Activated T-cell treated with anti-CD3 and anti-CD28 coated beads, Interleukin-2, amount 50 U/mL, for 48 hours (primary cell): ENCODE data around the gene FMN2.
"Not testable (repeated sequence)": the region's sequence is repeated elsewhere in the genome, so short reads cannot be mapped to it uniquely, and the experiment has no call there.

Source experiments
- DNase-seq, 2 experiments: peaks; one replicate each; pipeline ENCODE4 v3.0.0-alpha.2; 2020

Gene FMN2

DNA sequence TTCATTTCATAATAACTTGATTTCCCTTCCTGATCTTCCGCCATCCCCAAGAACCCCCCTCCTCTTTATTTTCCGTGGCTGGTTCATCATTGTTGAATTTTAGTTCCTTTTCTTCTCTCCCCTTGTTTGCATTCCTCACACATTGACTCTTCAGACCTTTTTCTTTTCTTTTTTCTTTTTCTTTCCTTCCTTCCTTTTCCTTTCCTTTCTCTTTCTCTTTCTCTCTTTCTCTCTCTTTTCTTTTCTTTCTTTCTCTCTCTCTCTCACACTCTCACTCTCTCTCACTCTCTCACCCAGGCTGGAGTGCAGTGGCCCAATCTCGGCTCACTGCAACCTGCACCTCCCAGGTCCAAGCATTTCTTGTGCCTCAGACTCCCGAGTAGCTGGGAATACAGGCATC is 231.3 kb downstream of the FMN2 start:
- DNase-seq = no peak

DNA sequence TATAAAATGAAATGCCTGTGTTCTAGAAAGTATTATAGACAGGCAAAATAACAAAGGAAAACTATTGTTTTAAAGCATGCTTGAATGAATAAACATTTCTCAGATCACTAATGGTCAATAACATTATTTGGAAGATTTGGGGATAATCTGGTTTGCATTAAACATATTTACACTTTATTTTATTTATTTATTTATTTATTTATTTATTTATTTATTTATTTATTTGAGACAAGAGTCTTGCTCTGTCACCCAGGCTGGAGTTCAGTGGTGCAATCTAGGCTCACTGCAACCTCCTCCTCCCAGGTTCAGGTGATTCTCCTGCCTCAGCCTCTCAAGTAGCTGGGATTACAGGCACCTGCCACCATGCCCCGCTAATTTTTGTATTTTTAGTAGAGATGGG is 236.7 kb downstream of the FMN2 start:
- DNase-seq = not testable (repeated sequence)

DNA sequence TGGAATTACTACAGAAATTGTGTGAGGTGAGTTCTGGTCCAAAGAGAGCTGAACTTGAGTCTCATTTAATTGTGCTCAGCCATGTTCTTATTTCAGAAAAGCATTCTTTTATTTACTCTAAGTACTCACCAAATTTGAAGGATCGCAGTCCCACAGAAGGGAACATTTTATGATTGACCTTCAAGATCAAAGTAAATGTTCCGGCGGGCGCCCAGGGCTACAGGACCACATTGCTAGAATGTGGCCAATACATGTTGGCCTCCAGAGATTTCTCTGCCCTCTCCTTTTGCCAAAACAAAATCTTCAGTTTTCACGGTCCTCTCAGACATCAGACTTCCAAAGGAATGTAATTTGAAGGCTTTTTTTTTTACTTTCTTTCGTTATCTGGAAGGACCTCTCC is 237.8 kb downstream of the FMN2 start:
- no peak for DNase-seq

- no peak for DNase-seq
Observed at GRCh38 chr1:240332672-240333071, 241.0 kb downstream of the FMN2 start.

- DNase-seq = no peak
Observed at GRCh38 chr1:240337781-240338180, 246.1 kb downstream of the FMN2 start.

- DNase-seq = no peak
Observed at GRCh38 chr1:240338837-240339236, 247.2 kb downstream of the FMN2 start.

- DNase-seq = no peak
Observed at GRCh38 chr1:240341365-240342250, 249.9 kb downstream of the FMN2 start.

- no peak for DNase-seq
Observed at GRCh38 chr1:240342251-240342625, 250.6 kb downstream of the FMN2 start.

DNA sequence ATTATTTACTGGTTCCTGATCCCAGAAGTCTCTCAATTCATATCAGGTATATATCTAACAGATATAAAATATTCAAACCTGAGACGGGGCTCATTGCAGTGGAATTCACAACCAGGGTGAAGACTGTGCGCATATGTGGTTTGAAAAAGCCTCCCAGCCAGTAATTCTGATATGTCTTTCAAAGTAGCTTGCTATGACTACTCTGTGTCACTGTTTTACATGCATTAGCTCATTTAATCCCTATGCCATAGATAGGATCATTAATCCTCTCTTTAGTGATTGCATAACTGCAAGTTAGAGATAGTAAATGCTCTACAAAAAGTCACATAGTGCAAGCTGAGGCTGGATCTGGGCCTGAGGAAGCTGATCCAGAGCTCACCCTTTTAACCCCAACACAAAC is 251.4 kb downstream of the FMN2 start:
- DNase-seq = no peak

- no peak for DNase-seq
Observed at GRCh38 chr1:240343966-240344365, 252.3 kb downstream of the FMN2 start.

DNA sequence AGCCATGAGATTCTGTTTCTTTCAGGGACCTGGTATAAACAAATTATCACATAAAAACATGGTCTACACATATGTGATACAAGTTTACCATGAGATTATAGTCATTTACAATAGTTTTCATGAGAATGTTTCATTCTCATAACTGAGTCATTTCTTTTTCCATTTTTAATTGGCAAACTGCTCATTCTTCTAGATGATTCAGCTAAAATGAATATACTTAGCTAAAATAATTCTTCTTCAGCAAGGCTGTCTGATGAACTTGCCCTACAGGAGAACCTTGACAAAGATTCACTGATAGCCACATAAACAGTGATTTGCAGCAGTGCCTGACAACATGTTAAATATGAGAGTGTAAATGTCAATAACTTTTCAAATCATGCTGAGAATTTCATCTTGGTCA is 253.2 kb downstream of the FMN2 start:
- no peak for DNase-seq

DNA sequence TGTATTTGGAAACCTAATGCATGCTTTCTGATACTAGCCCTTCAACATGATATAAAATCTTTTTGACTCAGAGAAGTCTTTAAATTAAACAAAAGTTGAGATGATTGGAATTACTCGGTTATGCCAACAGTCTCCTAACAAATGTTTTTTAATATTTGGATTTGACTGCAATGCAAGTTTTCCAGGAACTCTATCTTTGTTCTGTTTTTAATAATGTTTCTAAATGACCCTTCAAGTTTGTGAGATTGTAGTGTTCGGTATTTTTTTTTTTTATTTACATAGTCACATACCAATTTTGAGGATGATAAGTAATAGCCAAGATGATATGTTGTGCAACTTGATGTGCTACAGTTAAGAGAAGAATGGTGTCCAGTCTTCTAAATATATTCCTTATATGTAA is 258.0 kb downstream of the FMN2 start:
- no peak for DNase-seq

DNA sequence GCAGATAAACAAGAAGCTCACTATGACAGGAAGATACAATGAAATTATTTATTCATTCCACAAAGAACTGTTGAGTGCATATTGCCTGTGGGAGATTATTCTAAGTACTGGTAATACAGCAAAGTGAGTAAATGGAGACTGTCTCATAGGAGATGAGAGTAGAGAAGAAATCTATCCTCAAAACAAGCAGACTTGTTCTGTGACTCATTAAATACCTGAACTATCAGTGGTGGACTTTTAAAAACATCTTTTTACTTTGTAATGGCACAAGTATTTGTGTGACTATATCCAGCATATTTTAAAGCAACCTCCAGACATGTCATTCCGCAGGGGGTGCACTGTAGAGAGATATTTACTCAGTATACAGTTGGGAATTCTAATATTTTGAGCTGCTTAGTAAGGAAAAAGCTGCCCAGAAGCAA is 259.2 kb downstream of the FMN2 start:
- no peak for DNase-seq

GRCh38 chr1:240351690-240352089 is 260.0 kb downstream of the FMN2 start:
- DNase-seq = no peak

DNA sequence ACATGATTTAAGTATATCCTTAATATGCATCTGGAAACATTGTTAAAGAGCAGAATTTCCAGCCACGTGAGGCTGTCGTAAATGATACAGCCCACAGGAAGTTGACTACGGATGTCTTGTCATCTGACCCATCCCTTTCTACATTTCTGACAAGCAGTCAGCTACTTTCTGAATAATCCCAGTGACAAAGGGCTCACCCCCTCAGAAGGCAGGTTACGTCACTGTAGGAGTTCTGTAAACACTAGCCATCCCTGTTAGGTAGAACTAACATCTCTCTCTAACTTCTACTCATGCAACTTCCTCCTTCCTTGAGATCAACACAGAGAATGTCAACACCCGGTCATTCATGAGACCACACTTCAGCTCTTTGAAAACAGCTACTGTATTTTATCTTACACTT is 261.1 kb downstream of the FMN2 start:
- no peak for DNase-seq

- DNase-seq = no peak
Observed at GRCh38 chr1:240356568-240356967, 264.9 kb downstream of the FMN2 start.

DNA sequence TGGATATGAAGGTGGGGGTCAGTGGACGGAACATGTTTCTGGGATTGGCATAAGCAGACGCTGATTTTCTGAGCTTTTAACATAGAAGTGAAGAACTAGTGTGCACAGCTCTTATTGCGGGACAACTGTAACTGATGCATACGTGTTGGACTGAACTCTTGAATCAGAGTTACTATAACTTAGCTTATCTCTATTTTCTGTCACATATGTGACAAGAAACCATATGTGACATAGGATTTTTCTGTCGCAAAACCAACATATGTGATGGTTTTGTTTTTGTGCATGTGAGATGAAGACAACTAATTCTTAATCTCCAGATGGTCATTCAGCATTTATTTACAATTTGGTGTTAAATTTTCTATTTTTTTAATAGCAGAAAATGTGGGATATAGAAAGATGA is 270.4 kb downstream of the FMN2 start:
- DNase-seq = no peak

- DNase-seq = no peak
Observed at GRCh38 chr1:240362826-240363225, 271.1 kb downstream of the FMN2 start.

- DNase-seq = no peak
Observed at GRCh38 chr1:240363315-240363714, 271.6 kb downstream of the FMN2 start.

DNA sequence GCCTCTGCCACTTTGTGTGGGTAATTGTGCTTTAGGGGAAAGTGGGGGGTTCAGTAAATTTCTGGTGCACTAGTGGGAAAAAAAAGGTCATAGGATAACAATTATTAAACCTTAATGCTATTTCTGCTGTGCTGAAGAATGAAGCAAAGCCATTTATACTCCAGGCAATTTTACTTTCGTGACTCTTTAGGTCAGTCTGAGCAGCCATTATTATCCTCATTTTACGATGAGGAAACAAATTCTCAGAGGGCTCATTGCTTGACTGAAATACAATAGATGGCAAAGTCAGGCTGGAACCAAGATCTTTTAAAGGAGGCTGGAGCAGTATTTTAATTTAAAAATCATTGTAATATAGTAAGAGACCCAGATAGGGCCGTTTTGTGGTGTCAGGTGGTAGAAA is 272.2 kb downstream of the FMN2 start:
- no peak for DNase-seq

- DNase-seq = no peak
Observed at GRCh38 chr1:240366636-240367035, 275.0 kb downstream of the FMN2 start.

GRCh38 chr1:240385551-240385950 is 293.9 kb downstream of the FMN2 start:
- no peak for DNase-seq

DNA sequence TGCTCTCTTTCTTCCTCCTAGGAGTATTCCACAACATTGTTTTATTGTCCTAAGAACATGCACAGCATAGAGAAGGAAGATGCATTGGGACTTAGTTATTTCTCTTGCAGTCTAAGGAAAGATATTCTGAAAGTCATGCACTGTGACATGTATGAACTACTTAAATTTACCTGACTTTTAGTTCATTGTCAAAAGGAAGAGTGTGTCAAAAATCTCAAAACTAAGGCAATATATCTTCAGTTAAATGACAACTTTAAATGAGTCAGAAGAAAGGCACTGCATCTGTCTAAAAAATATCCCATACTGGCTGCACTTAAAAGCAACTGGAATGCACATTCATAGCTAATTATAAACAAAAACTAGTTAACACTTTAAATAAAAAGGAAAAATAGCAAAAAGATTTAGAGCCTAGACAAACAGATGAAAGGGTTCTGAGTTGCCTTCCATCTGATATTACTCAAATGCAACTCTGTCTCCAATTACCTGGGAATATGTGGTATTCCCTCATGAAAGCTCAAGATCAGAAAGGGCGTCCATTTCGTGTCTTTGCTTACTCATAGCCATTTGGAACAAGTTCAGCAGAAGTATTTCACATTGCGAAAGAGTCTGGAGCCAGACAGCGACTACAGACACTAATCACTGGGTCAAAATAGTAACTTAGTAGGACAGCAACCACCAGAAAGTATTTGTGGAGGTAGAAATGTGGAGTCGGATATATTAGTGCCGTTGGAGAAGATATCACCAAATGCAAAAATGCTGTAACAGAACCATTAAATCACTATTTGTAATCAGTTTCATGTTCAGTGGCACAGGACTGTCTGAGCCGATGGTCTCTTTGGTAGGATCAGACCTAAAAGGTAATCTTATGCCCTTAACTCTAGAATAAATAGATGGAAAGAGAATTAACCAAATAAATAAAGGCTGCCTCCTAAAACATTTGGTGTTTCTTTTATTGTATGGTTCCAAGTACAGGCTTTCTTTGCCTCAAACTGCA is 294.6 kb downstream of the FMN2 start:
- no peak for DNase-seq

- no peak for DNase-seq
Observed at GRCh38 chr1:240387051-240387450, 295.4 kb downstream of the FMN2 start.
